HG02678 (cell line): ENCODE measurements around the gene HLTF.

ENCODE experiments used
- ATAC-seq: cut with Tn5 transposase; IDR thresholded peaks from one replicate; pipeline ENCODE4 v1.9.1; 2021; ENCODE audit warnings: mild to moderate bottlenecking, moderate library complexity; ENCODE audit not compliant: unreplicated experiment

HLTF gene

DNA sequence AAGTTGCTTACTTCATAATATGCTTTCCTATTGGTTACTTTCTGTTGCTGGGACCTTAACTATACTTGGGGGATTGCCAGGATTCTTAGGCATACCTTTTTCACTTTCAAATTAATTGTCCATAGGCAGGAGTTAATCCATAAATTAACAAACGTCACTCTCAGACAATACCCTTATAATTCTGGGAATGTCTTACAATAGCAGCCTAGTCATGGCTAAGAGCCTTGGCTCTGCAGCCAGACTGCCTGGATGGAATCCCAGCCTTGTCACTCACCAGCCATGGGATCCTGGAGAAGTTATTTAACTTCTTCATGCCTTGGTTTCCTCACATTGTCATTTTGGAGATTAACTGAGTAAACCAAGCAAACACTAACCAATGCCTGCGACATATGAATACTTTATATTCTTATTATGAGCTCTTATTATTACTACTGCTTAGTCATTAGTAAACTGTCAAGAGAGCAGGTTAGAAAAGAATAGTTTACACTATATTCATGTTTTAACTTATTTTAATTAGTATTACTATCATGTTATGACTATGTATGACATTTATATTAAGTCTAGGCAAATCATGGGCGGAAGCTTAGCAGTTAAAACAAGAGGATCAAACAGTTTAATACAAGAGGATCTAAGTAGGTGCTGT is 66.0 kb downstream of the HLTF start:
- ATAC-seq = no peak

DNA sequence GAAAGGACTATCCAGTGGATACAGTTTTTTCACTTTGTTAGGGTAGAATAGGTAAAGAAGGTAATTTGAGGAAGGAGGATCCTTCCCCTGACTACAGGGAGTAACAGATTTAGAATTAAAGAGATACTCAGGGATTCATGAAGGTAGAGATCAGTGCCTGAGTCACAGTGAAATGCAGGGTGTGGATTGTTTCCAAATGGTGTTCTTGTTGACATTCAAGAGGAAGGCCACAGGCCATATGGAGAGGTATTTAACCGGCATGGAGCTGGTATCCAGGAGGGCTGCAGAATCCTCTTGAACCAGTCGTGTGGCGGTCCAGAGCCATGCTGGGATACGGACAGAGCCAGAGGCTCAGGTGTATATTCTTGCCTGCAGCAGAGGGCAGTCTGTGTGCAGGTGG is 66.8 kb downstream of the HLTF start:
- no peak for ATAC-seq

DNA sequence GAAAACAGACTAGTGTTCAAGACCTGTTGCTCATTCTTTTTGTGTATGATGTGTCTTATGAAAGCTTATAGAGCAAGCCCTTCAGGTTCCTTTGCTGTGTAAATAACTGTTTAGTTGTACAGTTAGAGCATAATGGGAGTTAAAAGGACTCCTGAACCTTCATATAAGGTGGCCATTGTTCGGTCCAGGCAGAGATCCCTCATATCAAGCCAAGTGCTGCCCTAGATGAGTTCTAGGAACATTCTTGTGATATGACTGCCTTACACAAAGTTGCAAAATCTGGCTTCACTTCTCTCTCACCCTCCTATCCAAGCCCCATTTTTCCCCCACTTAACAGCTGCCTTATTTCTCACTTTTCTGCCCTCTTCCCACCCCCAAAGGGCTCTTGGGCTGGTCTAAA is 68.1 kb downstream of the HLTF start:
- no peak for ATAC-seq

DNA sequence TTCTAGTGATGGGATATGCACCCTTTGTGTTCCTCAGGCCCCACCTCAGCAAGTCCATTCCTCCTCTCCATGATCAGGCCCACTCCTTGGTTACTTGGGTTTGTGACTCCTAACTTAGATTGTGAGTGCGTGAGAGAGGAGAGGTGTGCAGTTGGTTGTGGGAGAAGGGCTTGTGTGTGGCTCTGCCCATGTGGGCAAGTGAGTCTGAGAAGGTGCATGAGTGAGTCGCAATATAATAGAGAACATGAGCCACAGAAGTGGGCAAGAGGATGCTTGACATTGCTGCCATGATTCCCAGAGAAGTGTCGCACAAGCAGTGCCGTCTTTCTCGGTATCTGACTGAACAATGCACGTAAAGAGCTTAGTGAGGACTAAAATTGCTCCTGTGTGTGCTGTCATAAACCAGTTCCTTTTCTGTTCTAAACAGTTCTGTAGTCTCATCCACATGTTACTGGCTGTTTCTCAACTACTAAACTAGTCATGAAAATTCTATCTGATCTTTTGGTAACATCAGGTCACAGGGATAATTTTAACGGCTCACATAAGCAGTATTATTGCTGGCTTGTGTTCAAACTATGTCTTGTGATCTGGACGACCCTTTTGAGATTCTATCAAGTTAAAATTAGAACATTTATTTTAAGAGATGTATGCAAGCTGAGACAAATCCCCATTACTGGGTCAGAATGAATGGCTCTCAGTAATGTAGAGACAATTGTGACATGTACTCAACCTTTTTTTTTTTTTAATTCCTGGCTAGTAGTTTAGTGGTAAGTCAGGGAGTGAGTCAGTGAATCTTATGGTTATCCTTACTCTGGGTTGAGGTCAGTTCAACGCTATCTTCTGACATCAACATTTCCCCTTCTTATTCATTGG is 69.4 kb downstream of the HLTF start:
- ATAC-seq = no peak

GRCh38 chr3:149016242-149016641 is 70.1 kb downstream of the HLTF start:
- no peak for ATAC-seq

- ATAC-seq = no peak
Measured at GRCh38 chr3:149015393-149015792, 70.9 kb downstream of the HLTF start.

- no peak for ATAC-seq
Measured at GRCh38 chr3:149013726-149014125, 72.6 kb downstream of the HLTF start.

GRCh38 chr3:149011676-149012075 is 74.7 kb downstream of the HLTF start:
- ATAC-seq = no peak

DNA sequence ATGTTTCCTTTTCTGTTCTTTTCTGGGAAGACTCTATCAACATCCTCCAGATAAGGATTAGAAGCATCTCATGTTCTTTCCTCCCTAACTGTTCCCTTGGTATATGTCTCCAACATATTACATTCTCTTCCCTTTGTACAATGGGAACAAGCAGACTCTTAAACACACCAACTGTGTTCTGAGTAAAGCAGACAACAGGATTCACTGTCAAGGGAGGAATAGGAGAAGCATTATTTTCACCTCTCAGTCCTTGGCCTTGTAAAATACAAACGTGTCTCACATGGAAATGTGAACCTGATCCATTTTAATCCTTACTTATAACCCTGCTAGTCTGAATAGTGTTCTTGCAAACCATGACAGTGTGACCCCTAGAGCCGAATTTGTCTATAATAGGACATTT is 75.4 kb downstream of the HLTF start:
- no peak for ATAC-seq

- no peak for ATAC-seq
Measured at GRCh38 chr3:149010504-149010951, 75.8 kb downstream of the HLTF start.

DNA sequence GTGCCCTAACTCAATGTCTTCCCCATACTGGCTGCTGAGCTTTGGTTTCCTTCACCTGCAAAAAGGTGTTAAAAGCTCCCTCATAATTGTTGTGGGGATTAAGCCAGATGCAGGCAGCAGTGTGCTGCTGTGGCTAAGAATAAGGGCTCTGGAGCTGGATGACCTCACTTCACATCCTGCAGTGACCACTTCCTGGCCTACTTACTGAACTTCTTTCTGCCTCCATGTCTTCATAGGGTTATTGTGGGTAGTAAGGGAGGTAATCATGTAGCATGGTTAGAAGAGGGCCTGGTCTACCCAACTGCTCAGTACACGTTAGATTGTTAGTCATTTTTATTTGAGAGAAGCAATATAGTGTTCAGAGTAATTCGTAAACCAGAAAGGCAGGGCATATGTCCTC is 76.6 kb downstream of the HLTF start:
- ATAC-seq = peak; percentile 76

DNA sequence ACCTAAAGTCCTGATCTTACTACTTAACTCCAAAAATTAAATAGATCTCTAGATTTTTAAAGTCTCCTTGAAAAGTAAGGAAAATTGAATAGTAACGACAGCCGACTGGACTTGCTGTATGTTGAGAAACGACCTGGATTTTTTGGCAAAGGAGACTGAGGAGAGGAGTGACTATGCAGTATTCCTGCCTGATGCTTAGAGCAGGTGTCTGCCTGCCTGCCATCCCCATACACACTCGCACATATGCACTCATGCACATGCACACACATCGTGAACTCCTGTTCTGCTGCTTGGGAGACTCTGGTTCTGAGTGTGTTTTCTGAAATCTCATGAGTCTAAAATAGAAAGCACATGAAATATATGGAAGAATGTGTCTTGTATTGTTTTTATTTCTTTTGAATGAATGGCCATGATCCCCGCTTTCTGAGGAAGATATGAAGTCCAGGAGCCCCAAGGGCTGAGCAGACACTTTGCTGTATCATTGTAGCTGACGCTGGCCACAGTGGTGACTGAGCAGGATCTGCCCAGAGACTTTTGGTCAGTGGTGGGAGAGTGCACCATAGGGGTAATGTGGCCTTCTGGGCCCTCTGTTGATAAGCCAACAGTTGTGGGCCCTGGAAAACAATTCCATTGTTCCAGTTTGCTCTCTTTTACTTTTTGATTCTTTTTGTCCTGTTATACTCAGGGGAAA is 78.6 kb downstream of the HLTF start:
- no peak for ATAC-seq

- no peak for ATAC-seq
Measured at GRCh38 chr3:149005416-149005815, 80.9 kb downstream of the HLTF start.

GRCh38 chr3:149004622-149005021 is 81.7 kb downstream of the HLTF start:
- no peak for ATAC-seq

- ATAC-seq = peak; percentile 68
Measured at GRCh38 chr3:149003653-149004305, 82.6 kb downstream of the HLTF start.

DNA sequence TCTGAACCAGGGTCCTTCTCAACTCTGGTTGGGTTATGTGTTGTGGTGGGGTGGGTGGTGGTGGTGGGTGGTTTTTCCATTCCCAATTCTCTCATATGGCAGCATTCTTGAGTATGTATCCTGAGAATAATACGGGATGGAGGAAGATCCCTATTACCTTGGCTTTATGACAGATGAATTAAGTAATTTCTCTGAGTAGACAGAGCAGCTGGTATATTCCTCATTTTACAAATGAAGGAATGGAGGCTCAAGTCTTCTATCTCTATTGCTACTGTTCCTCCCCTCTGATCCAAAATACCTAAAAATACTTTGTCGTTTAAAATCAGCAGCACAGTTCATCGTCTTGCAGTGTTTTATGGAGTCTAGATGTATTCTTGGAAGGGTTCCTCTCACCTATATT is 84.6 kb downstream of the HLTF start:
- ATAC-seq = no peak

GRCh38 chr3:149000206-149000745 is 86.1 kb downstream of the HLTF start:
- ATAC-seq = no peak

GRCh38 chr3:148999806-149000205 is 86.5 kb downstream of the HLTF start:
- ATAC-seq = peak; percentile 56

DNA sequence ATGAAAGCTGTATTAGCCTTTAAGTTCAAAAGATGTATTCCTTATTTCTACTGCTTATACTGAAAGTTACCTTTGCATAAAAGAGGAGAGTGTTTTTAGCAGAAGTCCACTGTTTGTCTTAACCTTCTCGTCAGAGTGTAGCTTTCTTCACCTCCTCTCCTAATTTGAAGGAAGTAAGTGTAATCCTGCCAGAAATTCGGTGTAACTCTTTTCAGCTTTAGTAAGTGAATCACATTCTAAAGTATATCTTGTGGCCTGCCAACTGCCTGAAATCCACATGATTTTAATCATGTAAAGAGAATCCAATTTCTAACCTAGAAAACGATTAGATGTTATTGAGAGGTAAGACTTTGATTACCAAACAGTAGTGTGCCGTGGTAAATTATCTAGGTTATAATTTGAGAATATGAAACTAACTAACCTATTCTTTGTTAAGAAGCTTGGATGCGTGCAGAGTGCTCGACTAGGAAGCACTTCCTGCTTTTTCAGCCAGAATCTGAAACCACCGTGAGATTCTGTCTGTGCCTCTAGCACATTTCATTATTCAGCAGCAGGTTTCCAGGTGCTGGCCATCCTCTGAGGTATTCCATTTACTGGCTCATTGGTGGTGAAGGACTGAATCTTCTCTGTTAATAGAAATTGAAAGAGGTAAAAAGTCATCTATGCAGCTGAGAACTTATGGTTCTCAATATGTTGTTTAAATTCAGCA is 87.5 kb downstream of the HLTF start:
- peak; percentile 59 for ATAC-seq

DNA sequence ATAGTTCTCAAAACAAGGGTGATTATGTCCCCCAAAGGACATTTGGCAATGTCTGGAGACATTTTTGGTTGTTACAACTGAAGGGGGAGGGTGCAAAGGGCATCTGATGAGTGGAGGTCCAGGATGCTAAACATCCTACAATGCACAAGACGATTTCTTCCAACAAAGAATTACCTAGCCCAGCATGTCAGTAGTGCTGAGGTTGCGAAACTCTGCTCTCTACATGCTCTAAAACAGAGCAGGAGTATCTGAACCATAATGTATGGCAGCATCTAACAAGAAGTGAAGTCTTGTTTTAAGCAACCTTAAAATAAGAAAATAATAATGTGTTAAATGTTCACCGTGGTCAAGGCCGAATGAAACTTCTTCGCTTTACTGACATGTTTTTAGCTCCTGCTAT is 88.0 kb downstream of the HLTF start:
- no peak for ATAC-seq
